HPDE6-E6E7 (cell line): ENCODE data around the gene CASZ1.
A peak's percentile ranks its signal among the peaks of the same experiment; 100 is the strongest.

Source experiments
- DNase-seq: peaks from one replicate; pipeline ENCODE4 v3.0.0; 2011; ENCODE audit warnings: missing footprints; ENCODE audit errors: extremely low spot score

CASZ1 gene

DNA sequence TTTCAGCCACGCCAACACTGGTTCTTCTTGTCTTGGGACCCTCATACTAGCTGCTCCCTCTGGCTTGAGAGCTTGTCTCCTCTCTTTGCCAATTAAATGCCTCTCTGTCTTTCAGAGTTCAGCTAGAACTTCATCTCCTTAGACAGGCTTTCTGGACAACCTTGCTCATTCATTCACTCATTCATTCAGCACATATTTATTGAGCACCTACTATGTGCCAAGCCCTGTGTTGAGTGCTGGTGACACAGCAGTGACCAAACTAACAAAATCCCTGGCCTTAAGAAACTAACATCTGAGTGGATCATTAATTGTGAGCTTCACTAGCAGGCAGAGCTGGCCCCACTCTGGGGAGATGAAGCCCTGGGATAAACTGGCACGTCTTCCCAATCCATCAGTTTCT, 24.9 kb upstream of the CASZ1 start:
- DNase-seq: no peak

DNA sequence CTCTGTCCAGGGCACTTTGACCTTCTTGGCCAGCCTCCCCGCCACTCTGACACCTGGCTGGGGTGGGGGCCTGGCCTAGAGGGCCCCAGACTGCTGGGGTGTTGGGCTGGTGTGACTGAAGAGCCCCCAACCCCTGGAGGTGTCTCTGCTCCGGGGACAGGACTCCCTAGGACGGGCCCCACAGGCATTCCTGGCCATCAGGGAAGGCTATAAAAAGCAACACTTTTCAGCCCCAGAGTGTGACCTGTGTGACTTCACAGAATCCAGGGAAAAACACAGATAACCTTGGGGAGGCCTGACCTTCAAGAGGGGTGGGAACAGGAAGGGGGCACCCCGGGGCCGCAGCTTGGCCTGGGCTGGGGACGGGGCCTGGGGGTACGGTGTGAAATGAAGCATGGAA, 24.0 kb upstream of the CASZ1 start:
- DNase-seq: no peak

DNA sequence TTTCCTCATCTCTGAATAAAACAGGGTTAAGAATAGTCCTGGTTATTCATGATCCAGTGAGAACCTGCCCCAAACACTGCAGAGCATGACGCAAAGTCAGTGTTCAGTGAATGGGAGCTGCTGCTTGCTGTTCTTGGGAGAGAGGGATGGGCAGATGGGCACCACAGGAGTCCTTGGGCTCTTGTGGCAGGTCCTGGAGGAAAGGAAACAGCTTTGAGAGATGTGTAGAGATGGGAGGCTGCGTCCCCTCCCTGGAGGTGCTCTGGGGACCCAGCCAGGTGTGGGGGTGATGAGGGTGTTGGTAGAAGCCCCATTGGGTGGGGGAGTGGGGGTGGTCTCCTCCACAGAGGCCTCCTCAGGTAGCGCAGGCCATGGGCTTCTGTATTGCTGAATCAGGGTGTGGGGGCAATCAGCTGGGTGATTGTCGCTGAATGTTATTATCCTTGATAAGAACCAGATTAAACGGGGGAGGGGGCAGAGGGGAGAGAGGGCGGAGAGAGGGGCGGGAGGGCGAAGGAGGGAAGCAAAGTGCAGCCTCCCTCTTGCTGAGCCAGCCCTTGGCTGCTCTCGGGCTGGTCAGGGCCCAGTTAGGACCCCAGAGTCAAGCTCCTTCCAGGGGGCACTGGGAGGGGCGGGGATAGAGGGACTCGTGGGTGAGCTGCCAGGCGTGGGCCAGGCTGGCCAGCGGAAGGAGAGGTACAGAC, 22.9 kb upstream of the CASZ1 start:
- DNase-seq: no peak

DNA sequence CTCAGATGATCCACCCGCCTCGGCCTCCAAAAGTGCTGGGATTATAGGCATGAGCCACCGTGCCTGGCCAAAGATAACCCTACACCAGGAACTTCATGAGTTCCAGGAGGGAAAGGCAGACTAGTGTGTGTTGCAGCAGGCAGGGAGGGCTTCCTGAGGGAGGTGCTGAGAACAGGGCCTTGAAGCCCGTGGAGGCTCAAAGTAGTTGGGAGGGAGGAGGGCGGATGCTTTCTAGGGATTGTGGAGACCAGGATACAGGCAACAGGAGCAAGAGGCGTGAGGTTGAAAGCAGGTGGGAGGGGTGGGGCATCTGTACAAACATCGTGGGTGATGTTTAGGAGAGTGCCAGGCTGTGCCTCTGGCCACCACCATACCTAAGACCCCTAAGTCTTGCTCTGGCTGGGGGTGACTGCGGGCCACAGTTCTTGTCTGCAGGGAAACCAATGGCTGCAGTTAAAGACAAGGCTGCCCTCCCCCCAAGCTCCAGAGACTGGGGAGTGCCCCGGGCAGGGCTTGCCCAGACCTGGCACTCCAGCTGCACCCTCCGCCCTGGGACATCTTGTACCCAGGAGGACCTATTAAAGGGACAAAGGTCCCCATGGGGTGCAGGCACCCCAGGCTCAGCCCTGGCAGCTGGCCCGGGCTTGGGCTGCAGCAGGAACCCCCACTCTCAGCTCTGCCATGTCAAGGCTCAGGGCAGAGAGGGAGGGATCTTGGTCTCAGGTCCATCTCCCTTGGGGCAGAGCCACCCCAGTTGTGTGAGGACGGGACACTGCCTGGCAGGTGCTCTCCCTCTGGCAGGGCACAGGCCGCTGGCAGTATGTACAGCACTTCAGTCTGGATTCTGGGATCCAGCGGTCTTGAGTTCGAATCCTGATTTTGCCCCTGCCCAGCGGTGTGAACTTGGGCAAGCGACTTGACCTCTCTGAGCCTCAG, 22.1 kb upstream of the CASZ1 start:
- peak; percentile 57 for DNase-seq

DNA sequence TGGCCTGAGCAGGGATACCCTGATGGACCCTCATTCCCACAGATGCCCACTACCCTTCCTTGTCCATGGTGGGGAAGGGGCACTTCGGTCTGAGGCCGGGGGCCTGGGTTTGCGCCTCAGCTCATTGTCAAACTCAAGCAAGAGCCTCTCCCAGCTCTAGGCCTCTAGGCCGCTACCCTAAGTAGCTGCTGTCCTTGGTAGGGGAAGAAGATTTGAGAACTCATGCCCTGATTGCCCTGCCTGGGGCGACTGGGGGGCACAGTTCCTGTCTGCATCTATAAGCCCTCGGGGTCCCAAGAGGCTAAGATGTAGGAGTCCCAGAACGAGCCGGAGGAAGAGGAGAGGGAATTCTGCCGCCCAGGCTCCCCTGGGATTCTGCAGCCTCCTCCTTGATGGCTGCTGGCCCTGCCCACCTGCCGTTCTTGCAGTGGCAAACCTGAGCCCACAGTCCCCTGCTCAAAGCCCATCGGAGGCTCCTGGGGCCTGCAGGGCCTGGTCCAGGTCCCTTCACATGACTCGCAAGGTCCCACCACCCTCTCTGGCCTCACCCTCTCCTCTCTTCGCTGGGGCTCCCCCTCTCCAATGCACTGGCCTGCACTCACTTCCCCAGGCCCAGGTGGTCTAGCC, 20.4 kb upstream of the CASZ1 start:
- DNase-seq: no peak

DNA sequence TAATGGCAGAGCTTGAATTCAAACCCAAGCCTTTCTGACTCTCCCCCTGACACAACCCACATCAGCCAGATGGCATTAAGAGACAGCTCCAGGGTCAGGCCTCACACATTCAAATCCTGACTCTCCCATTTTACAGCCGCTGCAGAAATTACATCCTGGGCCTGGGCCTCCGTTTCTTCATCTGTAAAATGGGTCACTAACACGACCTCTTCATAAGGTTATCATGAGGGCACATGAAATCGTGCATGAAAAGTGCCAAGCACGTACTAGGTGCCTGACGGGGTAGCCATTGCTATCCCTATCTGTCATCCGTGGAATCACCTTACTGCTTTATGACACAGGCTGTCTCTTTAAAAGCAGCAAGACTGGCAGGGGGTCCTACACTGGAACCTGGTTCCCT, 19.8 kb upstream of the CASZ1 start:
- DNase-seq: no peak

DNA sequence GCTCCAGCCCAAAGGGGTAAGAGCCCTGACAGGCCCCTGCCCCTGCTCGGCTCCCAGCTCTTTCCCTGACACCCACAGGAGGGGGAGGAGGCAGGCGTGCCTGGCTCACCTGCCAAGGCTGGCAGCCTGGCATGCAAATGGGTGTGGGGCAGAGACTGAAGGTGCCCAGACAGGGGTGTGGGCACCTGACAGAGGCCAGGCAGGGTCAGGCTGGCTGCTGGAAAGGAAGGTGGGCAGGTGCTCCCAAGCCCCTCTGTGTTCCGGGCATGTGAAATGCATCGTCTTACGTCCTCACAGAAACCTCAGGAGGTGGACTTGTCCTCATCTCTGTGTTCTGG, 19.4 kb upstream of the CASZ1 start:
- no peak for DNase-seq

DNA sequence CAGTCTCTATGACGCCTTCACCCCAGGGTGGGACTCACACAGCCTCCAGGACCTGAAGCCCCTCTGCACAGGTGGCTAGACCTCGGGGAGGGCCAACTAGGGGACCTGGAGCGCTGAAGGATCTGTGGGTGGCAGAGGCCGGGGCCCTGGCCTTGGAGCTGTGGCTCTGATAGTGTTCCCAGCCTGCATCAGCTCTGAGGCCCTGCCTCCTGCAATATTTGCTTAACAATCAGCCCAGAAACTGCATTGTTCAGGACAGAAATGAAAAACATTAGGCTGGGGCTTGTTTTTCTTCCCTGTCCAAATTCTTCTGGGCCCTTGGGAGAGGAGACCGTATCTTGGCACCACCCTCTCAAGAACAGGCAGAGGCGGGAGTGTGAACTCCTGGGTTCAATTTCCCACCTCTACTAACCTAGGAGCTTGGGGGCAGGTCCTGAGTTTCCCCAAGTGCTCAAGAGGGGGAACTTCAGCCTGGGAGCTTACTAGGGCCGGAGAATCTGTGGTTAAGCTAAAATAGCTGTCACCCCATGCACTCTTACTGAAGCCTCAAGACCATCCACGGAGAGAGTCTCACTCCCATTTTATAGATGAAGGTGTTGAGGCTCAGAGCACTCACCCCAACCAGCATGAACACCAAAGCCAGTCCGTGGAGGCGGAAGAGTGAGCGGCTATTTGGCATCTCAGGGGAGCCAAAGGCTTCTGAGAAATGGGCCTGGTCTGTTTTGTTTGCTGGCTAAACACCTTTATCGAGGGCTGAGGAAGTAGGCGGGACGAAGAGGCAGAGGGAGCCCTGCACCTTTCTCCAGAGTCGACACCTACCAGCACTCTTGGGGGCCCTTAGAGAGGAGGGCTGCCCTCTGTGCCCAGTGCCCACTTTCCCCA, 18.8 kb upstream of the CASZ1 start:
- DNase-seq: no peak

DNA sequence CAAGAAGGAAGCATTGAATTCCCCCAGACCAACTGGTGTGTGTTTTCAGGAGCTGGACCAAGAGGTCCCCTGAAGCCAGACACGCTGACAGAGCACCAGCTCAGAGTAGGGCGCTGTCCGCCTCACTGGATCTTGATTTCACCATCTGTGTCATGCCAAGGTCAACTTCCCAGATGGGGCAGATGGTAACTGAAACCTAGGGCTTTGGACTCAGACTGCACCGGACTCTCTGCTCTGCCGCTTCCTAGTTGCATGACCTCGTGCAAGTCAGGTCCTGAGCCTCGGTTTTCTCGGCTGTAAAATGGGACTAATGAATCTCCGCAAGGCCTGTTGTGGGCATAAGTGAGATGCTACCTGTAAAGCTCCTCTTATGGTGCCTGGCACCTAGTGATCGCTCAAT, 17.9 kb upstream of the CASZ1 start:
- DNase-seq: no peak

DNA sequence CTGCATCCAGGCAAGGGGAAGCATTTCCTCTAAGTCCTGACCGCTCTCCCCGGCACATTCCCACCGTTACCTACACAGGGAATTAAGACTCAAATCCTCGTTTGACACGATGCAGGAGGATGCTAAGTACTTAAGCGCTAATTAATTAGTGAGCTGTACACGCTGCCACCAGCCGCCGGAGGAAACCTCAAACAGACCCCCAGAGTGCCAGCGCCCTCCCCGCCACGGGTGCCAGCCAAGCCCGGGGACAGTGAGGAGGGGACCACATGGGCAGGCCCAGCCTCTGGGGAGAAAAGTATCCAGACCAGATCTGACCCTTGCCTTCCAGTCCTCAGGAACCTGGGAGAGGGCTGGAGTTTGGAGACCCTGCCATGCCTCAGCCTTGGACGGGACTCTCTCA, 17.4 kb upstream of the CASZ1 start:
- no peak for DNase-seq

DNA sequence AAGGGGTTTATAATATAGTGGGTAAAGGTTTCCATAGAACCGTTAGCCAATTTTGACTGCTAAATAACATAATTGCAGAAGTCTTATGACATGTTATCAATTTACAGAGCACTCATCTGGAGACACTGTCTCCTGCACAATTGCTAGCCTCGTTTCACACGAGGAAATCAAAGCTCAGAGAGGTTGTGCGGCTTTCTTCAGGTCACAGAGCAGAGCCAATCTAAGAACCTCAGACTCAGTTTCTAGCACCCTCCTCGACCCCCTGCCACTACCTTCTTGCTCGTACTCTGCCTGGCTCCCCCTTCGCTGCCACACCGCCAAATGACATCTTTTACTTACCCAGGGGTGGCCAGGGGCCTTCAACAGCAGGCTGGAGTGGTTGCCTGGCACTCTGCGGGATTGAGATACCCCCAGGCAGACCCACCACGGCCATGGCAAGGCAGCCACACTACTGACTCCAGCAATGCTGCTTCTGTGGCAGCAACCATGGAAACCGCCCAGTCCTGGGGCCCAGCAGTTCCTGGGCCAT, 16.0 kb upstream of the CASZ1 start:
- DNase-seq: no peak

DNA sequence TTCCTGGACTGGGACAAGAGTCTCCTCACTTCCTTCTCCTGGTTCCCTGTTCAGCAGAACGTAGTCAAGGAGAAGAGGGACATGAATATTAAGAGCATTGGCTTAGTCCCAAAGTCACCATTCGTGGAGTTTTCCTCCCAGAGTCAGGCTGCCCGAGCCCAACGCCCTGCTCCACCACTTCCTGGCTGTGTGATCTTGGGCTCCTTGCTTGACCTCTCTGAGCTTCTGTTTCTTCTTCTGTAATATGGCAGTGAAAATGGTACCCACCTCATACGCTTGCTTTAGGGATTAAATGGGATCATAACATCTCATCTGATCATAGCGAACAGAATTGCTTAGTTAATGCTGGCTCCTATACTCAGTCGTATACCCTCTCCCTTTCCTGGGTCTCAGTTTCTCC, 12.0 kb upstream of the CASZ1 start:
- no peak for DNase-seq

DNA sequence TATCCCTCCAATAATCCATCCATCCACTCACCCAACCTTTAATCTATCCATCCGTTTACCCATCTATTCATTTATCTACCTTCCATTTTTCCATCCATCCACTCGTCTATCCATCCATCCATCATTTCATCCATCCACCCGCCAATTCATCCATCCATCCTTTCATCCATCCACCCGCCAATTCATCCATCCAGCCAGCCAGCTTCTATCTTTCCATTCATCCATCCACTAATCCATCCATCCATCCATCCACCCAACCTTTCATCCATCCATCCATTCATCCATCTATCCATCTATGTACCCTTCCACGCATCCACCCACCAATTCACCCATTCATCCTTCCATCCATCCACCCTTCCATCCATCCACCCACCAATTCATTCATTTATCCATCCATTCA, 10.5 kb upstream of the CASZ1 start:
- DNase-seq: no peak

DNA sequence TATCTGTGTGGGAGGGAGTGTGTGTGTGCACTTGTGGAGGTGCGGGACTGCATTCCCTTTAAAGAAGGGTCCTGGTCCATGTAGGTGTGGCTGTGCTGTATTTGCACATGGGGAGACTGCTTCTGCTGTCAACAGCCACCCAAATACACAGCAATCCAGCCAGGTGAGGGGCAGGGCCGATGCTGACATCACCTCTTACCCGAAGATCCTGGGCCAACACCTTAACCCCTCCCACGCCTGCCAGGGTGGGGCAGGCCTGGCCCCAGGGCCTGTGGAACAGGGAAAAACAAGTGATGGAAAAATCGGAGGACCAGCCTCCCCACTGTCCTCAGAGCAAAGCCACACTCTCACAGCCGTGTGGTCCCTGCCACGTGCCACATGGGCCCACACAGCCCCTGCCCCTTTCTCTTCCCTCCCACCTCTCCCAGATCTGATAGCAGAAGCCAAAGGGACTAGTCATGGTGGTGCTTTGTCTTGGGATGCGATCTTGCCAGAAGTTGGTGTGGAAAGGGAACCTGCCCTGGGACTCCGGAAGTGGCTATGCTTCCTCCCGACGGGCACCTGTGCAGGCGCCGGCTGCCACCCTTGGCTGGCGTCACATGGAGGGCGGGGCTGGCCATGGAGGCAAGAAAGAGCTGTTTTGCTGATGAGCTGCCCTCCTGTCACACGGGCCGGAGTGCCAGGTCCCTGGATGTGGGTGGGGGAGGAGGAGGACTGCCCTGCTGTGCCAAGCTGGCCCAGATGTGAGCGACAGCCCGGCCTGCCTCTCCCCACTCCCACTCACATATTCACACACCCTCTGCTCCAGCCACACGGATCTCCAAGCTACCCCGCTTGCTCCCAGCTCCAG, 7.8 kb upstream of the CASZ1 start:
- peak; percentile 88 for DNase-seq

DNA sequence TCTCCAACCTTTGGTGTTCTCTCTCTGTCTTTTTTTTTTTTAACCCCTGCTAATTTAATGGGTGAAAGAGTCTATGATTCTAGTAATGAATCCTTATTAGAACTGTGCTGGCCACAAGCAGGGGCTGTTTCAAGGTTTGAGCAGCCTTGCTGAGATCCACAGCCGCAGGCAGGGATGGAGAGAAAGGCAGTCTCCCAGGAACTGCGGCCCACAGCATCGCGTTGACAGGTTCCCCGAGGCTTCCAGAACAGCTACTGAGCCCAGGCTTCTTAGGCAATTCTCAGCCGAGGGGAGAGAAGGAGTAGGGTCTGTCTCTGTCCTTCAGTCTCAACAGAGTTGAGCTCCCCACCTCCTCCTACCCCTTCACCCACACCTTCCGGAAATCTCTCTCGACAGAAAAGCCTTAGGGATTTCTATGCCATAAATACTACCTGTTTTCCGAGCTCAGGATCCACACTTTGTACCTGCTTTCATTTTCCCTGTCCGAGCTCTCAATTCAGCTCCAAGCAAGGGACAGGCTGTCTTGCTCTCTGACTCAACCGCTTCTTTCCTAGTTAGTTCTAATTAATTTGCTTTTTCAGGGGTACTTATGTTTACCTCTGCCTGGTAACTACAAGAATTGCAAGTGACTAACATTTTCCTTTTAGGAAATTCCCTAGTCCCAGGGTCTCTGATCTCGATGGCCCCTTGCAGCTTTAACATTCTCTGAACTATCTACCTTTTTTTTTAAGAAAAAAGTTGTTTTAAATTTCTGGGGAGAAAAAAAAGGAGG, 6.7 kb upstream of the CASZ1 start:
- DNase-seq: no peak

DNA sequence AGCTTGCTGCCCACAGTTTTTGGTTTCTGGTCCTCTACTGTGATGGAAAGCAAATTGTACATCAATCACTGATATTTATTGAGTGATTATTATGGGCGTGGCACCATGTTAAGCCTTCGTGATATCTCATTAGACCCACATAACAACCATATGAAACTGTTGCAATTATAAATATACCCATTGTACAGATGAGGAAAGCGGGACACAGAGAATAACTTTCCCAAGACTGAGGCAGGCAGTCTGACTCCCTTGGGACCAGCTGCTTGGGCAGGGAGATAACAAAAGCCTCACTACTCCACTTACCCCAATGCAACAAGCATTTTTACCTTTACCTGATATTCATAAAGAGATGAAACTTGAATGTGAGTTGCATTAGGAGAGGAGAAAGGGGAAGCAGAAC, 4.3 kb upstream of the CASZ1 start:
- no peak for DNase-seq

DNA sequence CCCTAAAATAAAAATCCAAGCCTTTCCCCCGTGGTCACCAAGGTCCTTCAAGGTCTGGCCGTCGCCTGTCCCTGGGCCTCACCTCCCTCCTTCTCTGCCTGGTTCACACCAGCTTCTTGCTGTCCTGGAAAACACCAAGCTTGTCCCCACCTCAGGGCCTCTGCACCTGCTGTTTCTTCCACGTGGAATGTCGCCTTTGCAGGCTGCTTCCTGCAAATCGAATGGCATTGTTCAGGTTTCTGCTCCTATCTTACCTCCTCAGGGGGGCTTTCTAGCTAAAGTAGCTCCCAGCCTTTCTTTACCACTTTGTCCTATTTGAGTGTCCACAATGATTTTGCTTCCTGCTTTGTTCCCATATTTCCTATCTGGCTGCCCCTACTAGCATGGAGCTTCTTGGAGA, 3.3 kb upstream of the CASZ1 start:
- DNase-seq: no peak

DNA sequence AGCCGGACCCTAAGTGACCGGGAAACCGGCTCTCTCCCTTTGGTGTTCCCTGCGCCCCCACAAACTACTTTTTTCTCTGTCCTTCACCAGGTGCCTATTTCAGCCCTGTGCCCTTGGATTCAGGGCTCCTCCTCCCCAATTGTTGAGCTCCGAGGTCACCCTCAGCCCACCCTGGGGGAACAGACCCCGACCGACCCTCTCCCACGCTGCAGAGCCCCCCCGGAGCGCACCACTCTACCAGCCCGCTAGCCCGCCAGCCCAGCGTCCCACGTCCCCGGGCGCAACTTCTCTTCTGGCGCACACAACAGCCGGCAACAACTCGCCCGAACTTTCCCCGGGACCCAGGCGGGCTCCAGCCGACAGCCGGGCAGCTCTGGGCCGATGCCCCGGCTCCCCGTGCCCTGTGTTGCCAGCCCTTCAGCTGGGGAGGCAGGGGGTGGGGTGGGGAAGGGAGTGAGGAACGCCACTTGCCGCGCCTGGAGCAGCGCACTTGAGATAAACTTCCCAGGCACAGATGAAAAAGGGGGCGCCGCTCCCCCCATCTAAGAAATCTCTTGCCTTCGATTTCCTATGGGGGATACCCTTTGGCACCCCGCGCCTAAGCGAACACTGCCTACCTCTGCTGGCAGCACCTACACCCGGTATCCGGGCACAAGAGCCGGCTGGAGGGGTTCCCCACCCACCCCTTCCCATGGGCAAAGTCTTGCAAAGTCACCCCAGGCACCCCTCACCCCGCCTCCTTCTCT, 997 bp downstream of the CASZ1 start:
- no peak for DNase-seq

DNA sequence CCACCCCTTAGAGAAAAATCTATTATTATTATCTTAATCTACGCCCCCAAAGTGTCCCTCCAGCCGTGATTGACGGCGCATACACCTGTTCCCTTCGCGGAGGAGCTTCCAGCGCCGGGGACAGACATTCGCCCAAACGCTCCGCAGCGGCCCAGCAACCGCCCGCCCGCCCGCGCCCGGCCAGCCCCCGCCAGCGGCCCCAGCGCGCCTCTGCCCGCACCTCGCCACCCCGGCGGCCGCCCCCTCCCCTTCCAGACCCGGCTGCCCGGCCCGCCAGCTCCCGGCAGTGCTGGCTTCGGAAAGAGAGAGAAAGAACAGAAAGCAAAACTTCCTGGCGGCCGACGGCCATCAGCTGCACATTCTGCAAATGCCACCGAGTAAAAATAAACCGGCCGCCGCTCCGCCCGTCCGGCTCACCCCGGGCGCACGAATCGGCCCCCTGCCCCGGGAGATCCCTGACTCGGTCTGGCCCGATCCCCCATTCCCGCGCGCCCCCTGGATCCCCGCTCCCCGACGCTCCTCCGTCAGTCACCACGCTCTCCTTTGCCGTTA, 1.6 kb downstream of the CASZ1 start:
- DNase-seq: no peak
